Tibial artery (tissue), 4 donors: Measurements from ENCODE around the gene FOXL1.

Experiments used
- DNase-seq, 2 donors: peaks; one replicate each; pipeline ENCODE4 v3.0.0-alpha.2; 2019
- H3K27ac ChIP-seq, 2 donors: fragments of 200-600 bp; sonication (generic) in 1 of 2; 1 replicate in 1 of 2; 2 replicates in 1 of 2; pipeline ENCODE4 v1.5.1; 2018 to 2019; ENCODE audit warnings: mild to moderate bottlenecking in 1 of 2
- H3K27me3 ChIP-seq, 2 donors: fragments of 200-600 bp; sonication (generic) in 1 of 2; one replicate each; pipeline versions ENCODE4 v1.5.1 to v1.6.0; 2016 to 2019
- H3K36me3 ChIP-seq, 3 donors: fragments of 200-600 bp; sonication (generic) in 2 of 3; one replicate each; pipeline ENCODE4 v1.5.1; 2016 to 2019; ENCODE audit warnings: mild to moderate bottlenecking in 2 of 3
- H3K4me1 ChIP-seq, 4 donors: fragments of 200-600 bp; sonication (generic) in 2 of 4; 1 replicate in 3 of 4; 2 replicates in 1 of 4; pipeline ENCODE4 v1.5.1; 2016 to 2019
- H3K4me3 ChIP-seq, 2 donors: fragments of 200-600 bp; sonication (generic) in 1 of 2; 1 replicate in 1 of 2; 2 replicates in 1 of 2; pipeline ENCODE4 v1.5.1; 2018 to 2019; ENCODE audit warnings: mild to moderate bottlenecking in 2 of 2
- H3K9me3 ChIP-seq, 3 donors: fragments of 200-600 bp; sonication (generic) in 1 of 3; one replicate each; pipeline ENCODE4 v1.5.1; 2016 to 2019
- intact Hi-C: fragments of 100-400 bp; cut with DNase I; formaldehyde crosslinking; loops from one replicate; pipeline ENCODE4 v1.15.0; 2023; ENCODE audit warnings: low total_unique reads
- TF ChIP-seq, protein P1 (sequence below), 2 experiments: fragments of 200-600 bp in 1 of 2; fragments of 450-650 bp in 1 of 2; IDR thresholded peaks; one replicate each; pipeline ENCODE4 v1.5.1; 2017 to 2019; ENCODE audit warnings: antibody characterized with exemption in 2 of 2, mild to moderate bottlenecking in 1 of 2, moderate library complexity in 1 of 2

FOXL1 gene

DNA sequence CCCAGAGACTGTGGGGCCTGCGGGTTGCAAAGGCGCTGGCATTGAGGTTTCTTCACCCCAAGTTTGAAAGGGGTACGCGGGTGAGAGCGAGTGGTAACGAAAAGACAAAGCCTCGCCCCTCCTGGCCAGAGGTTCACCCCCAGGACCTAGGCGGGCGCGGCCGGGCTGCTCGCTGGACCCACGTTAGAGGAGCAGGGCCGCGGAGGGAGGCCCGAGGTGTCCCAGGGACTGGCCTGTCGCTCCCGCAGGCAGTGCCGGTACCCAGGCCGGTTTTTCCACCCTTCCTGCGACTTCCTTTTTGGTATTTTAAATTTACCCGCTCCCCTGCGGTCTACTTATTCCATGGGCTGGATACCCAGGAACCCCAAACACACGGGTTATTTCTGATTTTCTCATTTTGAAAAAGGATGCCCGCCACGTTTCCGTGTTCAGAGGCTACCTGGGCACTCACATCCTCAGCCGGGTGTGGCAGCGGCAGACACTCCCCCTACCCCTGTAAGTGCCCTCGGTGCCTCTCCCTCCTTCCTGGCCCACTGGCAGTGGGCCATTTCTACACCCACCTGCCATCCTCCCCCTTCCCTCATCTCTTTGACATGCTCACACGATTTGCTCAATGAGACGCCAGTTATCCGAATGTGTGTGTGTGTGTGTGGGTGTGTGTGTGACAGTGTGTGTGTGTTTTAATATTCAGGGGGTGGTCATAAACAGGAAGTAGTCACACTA lies 1.6 kb upstream of the FOXL1 start:
- H3K9me3 ChIP-seq, result no peaks in the 10 kb centered on the region
- no peaks in the 10 kb centered on the region for H3K27me3 ChIP-seq
- intact Hi-C loops, result loop anchor here (5.0 kb wide), 2 partner anchors 36 to 181 kb away; no protein-coding TSS in a partner anchor
- H3K4me3 ChIP-seq, result peak overlapping the region; percentile 60 to 78
- TF ChIP-seq, protein P1, sequence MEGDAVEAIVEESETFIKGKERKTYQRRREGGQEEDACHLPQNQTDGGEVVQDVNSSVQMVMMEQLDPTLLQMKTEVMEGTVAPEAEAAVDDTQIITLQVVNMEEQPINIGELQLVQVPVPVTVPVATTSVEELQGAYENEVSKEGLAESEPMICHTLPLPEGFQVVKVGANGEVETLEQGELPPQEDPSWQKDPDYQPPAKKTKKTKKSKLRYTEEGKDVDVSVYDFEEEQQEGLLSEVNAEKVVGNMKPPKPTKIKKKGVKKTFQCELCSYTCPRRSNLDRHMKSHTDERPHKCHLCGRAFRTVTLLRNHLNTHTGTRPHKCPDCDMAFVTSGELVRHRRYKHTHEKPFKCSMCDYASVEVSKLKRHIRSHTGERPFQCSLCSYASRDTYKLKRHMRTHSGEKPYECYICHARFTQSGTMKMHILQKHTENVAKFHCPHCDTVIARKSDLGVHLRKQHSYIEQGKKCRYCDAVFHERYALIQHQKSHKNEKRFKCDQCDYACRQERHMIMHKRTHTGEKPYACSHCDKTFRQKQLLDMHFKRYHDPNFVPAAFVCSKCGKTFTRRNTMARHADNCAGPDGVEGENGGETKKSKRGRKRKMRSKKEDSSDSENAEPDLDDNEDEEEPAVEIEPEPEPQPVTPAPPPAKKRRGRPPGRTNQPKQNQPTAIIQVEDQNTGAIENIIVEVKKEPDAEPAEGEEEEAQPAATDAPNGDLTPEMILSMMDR (IDR thresholded peaks at IDR 0.05), result no peak
- peak in 1 of 2 donors; percentile 76 for DNase-seq
- peak overlapping the region; percentile 95 to 97 for H3K27ac ChIP-seq
- H3K4me1 ChIP-seq, result peaks cover 0 to 84% (median 64%) of the 10 kb centered on the region in 4 donors
- H3K36me3 ChIP-seq, result no peaks in the 10 kb centered on the region

GRCh38 chr16:86577314-86577971 lies 906 bp upstream of the FOXL1 start:
- H3K27me3 ChIP-seq, result no peaks in the 10 kb centered on the region
- TF ChIP-seq, protein P1 (IDR thresholded peaks at IDR 0.05), result no peak

GRCh38 chr16:86578611-86579267 lies 390 bp downstream of the FOXL1 start:
- DNase-seq, result peak in 1 of 2 donors; percentile 80
- H3K4me1 ChIP-seq, result peaks cover 0 to 84% (median 61%) of the 10 kb centered on the region in 4 donors
- no peaks in the 10 kb centered on the region for H3K9me3 ChIP-seq
- H3K27ac ChIP-seq, result peak overlapping the region; percentile 95 to 97
- H3K36me3 ChIP-seq, result no peaks in the 10 kb centered on the region
- intact Hi-C loops, result loop anchor here (5.0 kb wide), 2 partner anchors 34 to 179 kb away; no protein-coding TSS in a partner anchor
- TF ChIP-seq, protein P1 (IDR thresholded peaks at IDR 0.05), result no peak
- peak overlapping the region; percentile 60 to 78 for H3K4me3 ChIP-seq
- no peaks in the 10 kb centered on the region for H3K27me3 ChIP-seq

More at GRCh38 chr16:86577314-86577971, 906 bp upstream of the FOXL1 start:
- Histone ChIP-seq H3K9me3 (no peaks in the 10 kb centered on the region), H3K4me3 (peak overlapping the region; percentile 60 to 78), H3K4me1 (peaks cover 0 to 84% (median 63%) of the 10 kb centered on the region in 4 donors), H3K36me3 (no peaks in the 10 kb centered on the region), H3K27ac (peak overlapping the region; percentile 95 to 97)
- DNase-seq, result peak in 1 of 2 donors; percentile 69
- intact Hi-C loops, result loop anchor here (5.0 kb wide), 2 partner anchors 35 to 180 kb away; no protein-coding TSS in a partner anchor

DNA sequence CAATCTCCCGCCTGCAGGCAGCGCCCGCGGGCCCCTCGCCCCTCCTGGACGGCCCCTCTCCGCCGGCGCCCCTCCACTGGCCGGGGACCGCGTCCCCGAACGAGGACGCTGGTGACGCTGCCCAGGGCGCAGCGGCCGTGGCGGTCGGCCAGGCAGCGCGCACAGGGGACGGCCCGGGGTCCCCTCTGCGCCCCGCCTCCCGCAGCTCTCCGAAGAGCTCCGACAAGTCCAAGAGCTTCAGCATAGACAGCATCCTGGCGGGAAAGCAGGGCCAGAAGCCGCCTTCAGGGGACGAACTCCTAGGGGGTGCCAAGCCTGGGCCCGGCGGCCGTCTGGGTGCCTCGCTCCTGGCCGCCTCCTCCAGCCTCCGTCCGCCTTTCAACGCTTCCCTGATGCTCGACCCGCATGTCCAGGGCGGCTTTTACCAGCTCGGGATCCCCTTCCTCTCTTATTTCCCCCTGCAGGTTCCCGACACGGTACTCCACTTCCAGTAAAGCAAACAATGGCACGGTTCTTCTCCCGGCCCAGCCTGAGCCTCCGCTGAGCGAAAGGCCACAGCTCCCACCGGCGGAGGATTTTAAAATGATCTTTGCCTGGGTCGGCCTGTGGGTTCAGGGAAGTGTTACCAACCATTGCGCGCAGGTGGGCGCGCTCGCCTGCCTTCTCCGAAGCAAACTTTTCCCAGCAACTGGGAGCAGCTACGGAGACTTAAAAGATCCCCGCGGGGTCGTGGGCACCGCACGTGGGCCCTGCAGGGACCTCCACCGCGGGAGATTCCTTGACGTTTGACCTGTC lies 1.1 kb downstream of the FOXL1 start:
- Histone ChIP-seq H3K27me3 (no peaks in the 10 kb centered on the region), H3K27ac (peak overlapping the region; percentile 95 to 97), H3K4me1 (peaks cover 0 to 84% (median 61%) of the 10 kb centered on the region in 4 donors), H3K36me3 (no peaks in the 10 kb centered on the region), H3K9me3 (no peaks in the 10 kb centered on the region), H3K4me3 (peak overlapping the region; percentile 60 to 78)
- TF ChIP-seq, protein P1 (IDR thresholded peaks at IDR 0.05), result no peak
- intact Hi-C loops, result loop anchor here (2.0 to 5.0 kb wide), 3 partner anchors 33 to 178 kb away; no protein-coding TSS in a partner anchor
- DNase-seq, result peak in 1 of 2 donors; percentile 75
